Uterus (tissue), 2 donors: ENCODE measurements around the gene MTCL3.

ENCODE experiments used
- CTCF ChIP-seq, 4 experiments: fragments of 200-600 bp in 2 of 4; fragments of 450-650 bp in 2 of 4; sonication (generic) in 2 of 4; IDR thresholded peaks; one replicate each; pipeline ENCODE4 v1.5.1; 2016 to 2019; ENCODE audit warnings: antibody characterized with exemption in 4 of 4, mild to moderate bottlenecking in 2 of 4, moderate library complexity in 1 of 4
- POLR2A ChIP-seq, 2 donors: fragments of 450-650 bp; IDR thresholded peaks; one replicate each; pipeline ENCODE4 v1.6.1; 2016; ENCODE audit warnings: antibody characterized with exemption in 2 of 2, mild to moderate bottlenecking in 1 of 2, moderate library complexity in 1 of 2

- TF ChIP-seq POLR2A (IDR thresholded peaks at IDR 0.05) (peak in 1 of 2 donors; percentile 19), CTCF (IDR thresholded peaks at IDR 0.05) (no peak)
Measured at GRCh38 chr6:127459231-127459641, 59.9 kb downstream of the MTCL3 start, which contains the start of gene KIAA0408.
